Ovary (tissue), 9 donors: ENCODE data around the gene ERCC6L2. TPM values are rescaled to one million over a fixed set of nuclear protein-coding genes. Genes with fewer than 3 reads are reported as not detected.

ENCODE experiments used
- DNase-seq, 5 donors: peaks; one replicate each; pipeline ENCODE4 v3.0.0-alpha.2; 2019 to 2020
- H3K27ac ChIP-seq, 2 donors: fragments of 200-600 bp; one replicate each; pipeline versions ENCODE4 v1.5.1 to v1.8.0; 2019 to 2022
- H3K27me3 ChIP-seq: fragments of 200-600 bp; one replicate; pipeline ENCODE4 v1.8.0; 2022
- H3K36me3 ChIP-seq: fragments of 200-600 bp; sonication (generic); one replicate; pipeline ENCODE4 v1.5.1; 2019
- H3K4me1 ChIP-seq: one replicate; pipeline ENCODE4 v1.8.1; 2013; ENCODE audit warnings: mild to moderate bottlenecking, moderate library complexity; ENCODE audit not compliant: insufficient read depth
- H3K4me3 ChIP-seq: fragments of 200-600 bp; sonication (generic); one replicate; pipeline ENCODE4 v1.5.1; 2017
- H3K9me3 ChIP-seq, 2 donors: fragments of 200-600 bp in 1 of 2; sonication (generic) in 1 of 2; one replicate each; pipeline versions ENCODE4 v1.5.1 to v1.8.1; 2013 to 2019; ENCODE audit warnings: mild to moderate bottlenecking in 1 of 2, moderate library complexity in 1 of 2
- EP300 ChIP-seq: sonication (generic); formaldehyde crosslinking; IDR thresholded peaks from one replicate; pipeline ENCODE4 v1.6.1; 2017; ENCODE audit warnings: antibody characterized with exemption
- POLR2A ChIP-seq: fragments of 450-650 bp; IDR thresholded peaks from one replicate; pipeline ENCODE4 v1.6.1; 2017; ENCODE audit warnings: antibody characterized with exemption, mild to moderate bottlenecking, moderate library complexity
- WGBS, 3 donors: extraction: QIAGEN DNeasy Blood & Tissue Kit in 1 of 3; methylation state at CpG; one replicate each; pipeline versions ENCODE4 v1.1.5 to v1.1.7; 2013 to 2017; 5-methylcytosine and 5-hydroxymethylcytosine counted together
- intact Hi-C, 4 donors: fragments of 100-400 bp; cut with DNase I; formaldehyde crosslinking; loops; one replicate each; pipeline versions ENCODE4 v1.11.0 to v1.15.1; 2022 to 2023
- polyA plus RNA-seq, 2 donors: library from polyadenylated mRNA; stranded (reverse); fragments of 200-250 nt in 1 of 2; fragments of 350-450 nt in 1 of 2; fragmentation: Illumina TruSeq in 1 of 2; extraction: RNeasy Lipid Tissue Mini Kit (QIAGEN cat#74804) in 1 of 2; gene quantifications; one replicate each; pipeline ENCODE4 v1.2.3, GENCODE V29; 2013 to 2014
- total RNA-seq, 7 donors: library from RNA; depleted of rRNA in 2 of 7; stranded (reverse); fragments of >200 nt in 2 of 7; fragmentation: NEBNext Ultra II Directional in 3 of 7; extraction: Animal tissue kit (Norgen Biotek cat#: 25700) in 3 of 7; gene quantifications; one replicate each; pipeline versions ENCODE4 v1.1.0 to v1.2.4, GENCODE V29; 2016 to 2023
- TF ChIP-seq, protein P1 (sequence below), 3 donors: fragments of 450-650 bp in 2 of 3; fragments of 200-600 bp in 1 of 3; IDR thresholded peaks; one replicate each; pipeline versions ENCODE4 v1.5.1 to v1.8.0; 2016 to 2022; ENCODE audit warnings: antibody characterized with exemption in 3 of 3, mild to moderate bottlenecking in 1 of 3
- donor health status: DM: no; HTN: no; CAD: no; lungs with moderate emphysema.
- donor health status: DM: no; HTN: no; CAD: no.
- donor health status: Bipolar disorder and iron deficiency.
- donor health status: DM: yes; HTN: yes; CAD: no.
- donor health status: DM: no; HTN: no; CAD: no.
- donor health status: DM: yes; HTN: yes; CAD: no.

ERCC6L2 gene
- total and polyA plus RNA-seq, 9 donors, result 16.7 to 78.3 (median 57.2) TPM

DNA sequence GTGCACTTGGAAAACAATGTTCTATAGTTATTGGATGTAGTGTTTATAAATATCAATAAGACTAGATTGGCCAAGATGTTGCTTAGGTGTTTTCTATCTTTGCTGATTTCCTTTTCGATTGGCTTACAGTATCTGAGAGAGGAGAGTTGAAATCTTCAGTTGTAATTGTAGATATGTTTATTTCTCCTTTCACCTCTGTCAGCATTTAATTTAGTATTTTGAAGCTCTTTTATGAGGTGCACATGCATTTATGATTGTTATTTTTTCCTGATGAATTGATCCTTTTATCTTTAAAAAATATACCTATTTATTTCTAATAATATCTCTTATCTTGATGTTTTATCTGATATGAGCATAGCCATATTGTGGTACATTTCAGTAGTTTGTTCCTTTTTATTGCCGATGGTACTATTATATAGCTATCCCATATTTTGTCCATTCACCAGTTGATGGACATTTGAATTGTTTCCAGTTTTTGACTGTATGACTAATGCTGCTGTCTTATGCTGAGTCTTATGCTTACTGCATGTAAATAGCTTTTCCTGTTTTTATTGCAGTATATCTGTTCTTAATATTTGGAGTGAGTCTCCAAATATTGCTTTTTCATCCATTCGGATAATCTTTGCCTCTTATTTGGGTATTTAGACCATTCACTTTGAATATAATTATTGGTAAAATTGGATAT, 34.7 kb downstream of the ERCC6L2 start:
- intact Hi-C loops, result no loop called here
- no peaks in the 10 kb centered on the region for H3K27me3 ChIP-seq
- H3K4me1 ChIP-seq, result no peaks in the 10 kb centered on the region
- 77 to 97% (median 95%) methylated on average over 3 of the region's 3 CpGs for WGBS, 3 donors
- no peak overlapping the region for H3K27ac ChIP-seq
- H3K36me3 ChIP-seq, result no peaks in the 10 kb centered on the region
- no peaks in the 10 kb centered on the region for H3K9me3 ChIP-seq
- no peak for DNase-seq
- TF ChIP-seq EP300, result no peak
- TF ChIP-seq, protein P1, sequence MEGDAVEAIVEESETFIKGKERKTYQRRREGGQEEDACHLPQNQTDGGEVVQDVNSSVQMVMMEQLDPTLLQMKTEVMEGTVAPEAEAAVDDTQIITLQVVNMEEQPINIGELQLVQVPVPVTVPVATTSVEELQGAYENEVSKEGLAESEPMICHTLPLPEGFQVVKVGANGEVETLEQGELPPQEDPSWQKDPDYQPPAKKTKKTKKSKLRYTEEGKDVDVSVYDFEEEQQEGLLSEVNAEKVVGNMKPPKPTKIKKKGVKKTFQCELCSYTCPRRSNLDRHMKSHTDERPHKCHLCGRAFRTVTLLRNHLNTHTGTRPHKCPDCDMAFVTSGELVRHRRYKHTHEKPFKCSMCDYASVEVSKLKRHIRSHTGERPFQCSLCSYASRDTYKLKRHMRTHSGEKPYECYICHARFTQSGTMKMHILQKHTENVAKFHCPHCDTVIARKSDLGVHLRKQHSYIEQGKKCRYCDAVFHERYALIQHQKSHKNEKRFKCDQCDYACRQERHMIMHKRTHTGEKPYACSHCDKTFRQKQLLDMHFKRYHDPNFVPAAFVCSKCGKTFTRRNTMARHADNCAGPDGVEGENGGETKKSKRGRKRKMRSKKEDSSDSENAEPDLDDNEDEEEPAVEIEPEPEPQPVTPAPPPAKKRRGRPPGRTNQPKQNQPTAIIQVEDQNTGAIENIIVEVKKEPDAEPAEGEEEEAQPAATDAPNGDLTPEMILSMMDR (IDR thresholded peaks at IDR 0.05), result no peak
- no peak for TF ChIP-seq POLR2A
- no peak overlapping the region for H3K4me3 ChIP-seq

DNA sequence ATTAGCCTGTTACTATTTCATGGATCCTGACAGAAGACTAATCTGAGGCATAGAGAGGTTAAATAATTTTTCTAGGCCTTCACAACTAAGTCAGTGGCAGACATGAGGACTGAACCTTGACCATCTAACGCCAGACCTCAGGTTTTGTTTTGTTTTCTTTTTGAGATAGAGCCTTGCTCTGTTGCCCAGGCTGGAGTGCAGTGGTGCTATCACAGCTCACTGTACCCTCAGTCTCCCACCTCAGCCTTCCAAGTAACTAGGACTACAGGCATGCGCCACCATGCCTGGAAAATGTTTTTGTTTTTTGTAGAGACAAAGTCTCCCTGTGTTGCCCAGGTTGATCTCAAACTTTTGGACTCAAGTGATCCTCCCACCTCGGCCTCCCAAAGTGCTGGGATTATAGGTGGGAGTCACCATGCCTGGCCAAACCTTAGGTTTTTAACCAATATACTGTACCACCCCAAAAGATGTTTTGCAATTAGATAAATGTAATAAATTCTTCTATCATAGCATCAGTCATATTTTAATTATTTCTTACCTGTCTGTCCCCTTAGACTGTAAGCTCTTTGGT, 35.4 kb downstream of the ERCC6L2 start:
- no peaks in the 10 kb centered on the region for H3K36me3 ChIP-seq
- no peaks in the 10 kb centered on the region for H3K27me3 ChIP-seq
- TF ChIP-seq EP300 (no peak), POLR2A (no peak)
- TF ChIP-seq, protein P1 (IDR thresholded peaks at IDR 0.05), result no peak
- H3K9me3 ChIP-seq, result no peaks in the 10 kb centered on the region
- DNase-seq, result no peak
- intact Hi-C loops, result no loop called here
- WGBS, 3 donors, result 82 to 85% (median 83%) methylated on average over 3 of the region's 3 CpGs
- no peaks in the 10 kb centered on the region for H3K4me1 ChIP-seq
- H3K4me3 ChIP-seq, result no peak overlapping the region
- H3K27ac ChIP-seq, result no peak overlapping the region

DNA sequence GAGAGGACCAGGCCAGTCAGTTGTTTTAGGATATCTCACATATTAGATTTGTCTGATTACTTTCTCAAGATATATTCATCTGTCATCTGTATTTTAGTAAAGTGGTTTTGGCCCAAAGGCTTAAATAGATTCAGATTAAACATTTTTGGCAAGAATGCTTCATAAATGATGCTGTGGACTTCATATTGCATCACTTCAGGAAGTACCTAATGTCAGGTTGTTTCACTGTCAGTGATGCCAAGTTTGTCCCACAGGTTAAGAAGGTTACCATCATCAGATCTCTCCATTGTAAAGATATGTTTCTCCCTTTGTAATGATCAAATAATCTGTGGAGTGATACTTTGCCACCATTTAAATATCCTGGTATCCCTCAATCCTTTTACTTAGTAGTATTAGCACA, 37.3 kb downstream of the ERCC6L2 start:
- intact Hi-C loops, result no loop called here

DNA sequence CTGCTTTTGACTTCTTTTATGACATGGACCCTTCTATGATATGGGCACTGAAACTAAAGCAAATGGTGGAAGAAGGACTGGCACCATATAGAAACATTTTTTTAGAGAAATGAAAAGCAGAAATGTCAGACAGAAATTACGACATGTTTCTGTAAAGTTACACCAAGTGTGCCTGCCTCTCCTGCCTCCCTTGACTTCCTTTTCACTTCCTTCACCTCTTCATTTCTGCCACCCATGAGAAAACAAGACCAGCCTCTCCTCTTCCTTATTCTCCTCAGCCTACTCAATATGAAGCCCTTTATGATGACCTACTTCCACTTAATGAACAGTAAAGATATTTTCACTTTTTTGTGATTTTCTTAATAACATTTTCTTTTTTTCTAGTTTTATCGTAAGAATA, 44.5 kb downstream of the ERCC6L2 start:
- H3K27me3 ChIP-seq, result no peaks in the 10 kb centered on the region
- WGBS, 3 donors, result 93 to 99% (median 96%) methylated on average over 2 of the region's 2 CpGs

More for the DNA sequence above, 37.3 kb downstream of the ERCC6L2 start:
- Histone ChIP-seq H3K9me3 (no peaks in the 10 kb centered on the region), H3K4me1 (no peaks in the 10 kb centered on the region), H3K36me3 (no peaks in the 10 kb centered on the region), H3K27ac (no peak overlapping the region), H3K4me3 (no peak overlapping the region), H3K27me3 (no peaks in the 10 kb centered on the region)
- no peak for DNase-seq
- TF ChIP-seq, protein P1 (IDR thresholded peaks at IDR 0.05), result no peak
- TF ChIP-seq EP300 (no peak), POLR2A (no peak)

More for the DNA sequence above, 44.5 kb downstream of the ERCC6L2 start:
- no peak for DNase-seq
- Histone ChIP-seq H3K9me3 (no peaks in the 10 kb centered on the region), H3K36me3 (no peaks in the 10 kb centered on the region), H3K4me3 (no peak overlapping the region), H3K27ac (no peak overlapping the region), H3K4me1 (peaks cover 3% of the 10 kb centered on the region)
- intact Hi-C loops, result no loop called here
- TF ChIP-seq, protein P1 (IDR thresholded peaks at IDR 0.05), result no peak
- TF ChIP-seq POLR2A (no peak), EP300 (no peak)
